ENCODE measurements around the gene CAMK1D. TPM values are rescaled to one million over a fixed set of nuclear protein-coding genes. Genes with fewer than 3 reads are reported as not detected.

The CAMK1D gene
- total RNA-seq, 1 experiment from 2014 or later = 10.2 TPM

DNA sequence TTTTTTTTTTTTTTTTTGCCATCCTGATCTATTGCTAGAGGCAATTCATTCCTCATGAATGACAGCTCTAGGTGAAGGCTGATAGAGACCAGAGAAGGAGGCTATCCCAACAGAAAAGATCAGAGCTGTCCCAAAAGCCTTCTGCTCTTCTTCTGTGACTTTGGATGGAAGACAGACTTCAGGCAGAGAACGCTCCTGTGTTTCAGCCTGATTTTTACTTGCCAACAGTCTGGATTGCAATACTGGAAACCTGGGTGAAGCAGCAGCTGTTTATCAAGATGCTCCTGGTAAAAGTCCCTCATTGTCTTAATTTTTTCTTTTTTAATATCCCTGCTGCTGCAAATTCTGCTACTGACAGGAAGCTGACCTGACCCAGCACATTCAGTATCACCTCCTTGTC is 432.6 kb downstream of the CAMK1D start (continued):
- no peak for TF ChIP-seq KAT7 (CRISPR knock-in tag; IDR thresholded peaks at IDR 0.05; ENCODE audit: borderline replicate concordance)
- TF ChIP-seq ESRRA (CRISPR knock-in tag; IDR thresholded peaks at IDR 0.05; ENCODE audit: borderline replicate concordance) = no peak
- TF ChIP-seq, protein P1, sequence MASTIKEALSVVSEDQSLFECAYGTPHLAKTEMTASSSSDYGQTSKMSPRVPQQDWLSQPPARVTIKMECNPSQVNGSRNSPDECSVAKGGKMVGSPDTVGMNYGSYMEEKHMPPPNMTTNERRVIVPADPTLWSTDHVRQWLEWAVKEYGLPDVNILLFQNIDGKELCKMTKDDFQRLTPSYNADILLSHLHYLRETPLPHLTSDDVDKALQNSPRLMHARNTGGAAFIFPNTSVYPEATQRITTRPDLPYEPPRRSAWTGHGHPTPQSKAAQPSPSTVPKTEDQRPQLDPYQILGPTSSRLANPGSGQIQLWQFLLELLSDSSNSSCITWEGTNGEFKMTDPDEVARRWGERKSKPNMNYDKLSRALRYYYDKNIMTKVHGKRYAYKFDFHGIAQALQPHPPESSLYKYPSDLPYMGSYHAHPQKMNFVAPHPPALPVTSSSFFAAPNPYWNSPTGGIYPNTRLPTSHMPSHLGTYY (CRISPR knock-in tag; IDR thresholded peaks at IDR 0.05) = no peak

DNA sequence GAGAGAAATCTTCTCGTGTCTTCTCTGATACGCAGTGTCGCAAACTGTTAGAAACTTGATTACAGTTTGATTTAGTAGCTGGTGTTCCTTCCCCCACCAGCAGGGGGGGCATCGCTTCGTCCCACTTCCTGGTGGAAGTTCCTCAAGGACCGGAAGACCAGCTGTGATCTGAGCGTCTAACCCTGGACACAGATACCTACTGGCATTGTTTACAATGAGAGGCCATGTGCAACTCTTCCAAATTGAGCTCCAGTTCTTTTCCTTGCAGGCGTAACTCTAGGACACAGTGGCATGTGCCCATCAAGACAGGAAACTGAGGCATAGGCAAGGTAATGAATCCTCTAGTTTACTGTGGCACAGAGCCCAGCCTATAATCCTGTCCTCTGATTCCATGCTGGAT is 433.2 kb downstream of the CAMK1D start:
- ChIA-PET CTCF (interaction anchor here (0.6 to 2.5 kb wide), 52 partner anchors 8 to 1183 kb away, joined by 3 to 28 read pairs (median 4); no protein-coding TSS in a partner anchor), POLR2A (no interaction called here)
- no peak overlapping the region for H3K4me3 Mint-ChIP-seq
- ATAC-seq = peak; percentile 67
- H3K27me3 Mint-ChIP-seq (ENCODE audit: low read depth) = no peaks in the 10 kb centered on the region
- no peaks in the 10 kb centered on the region for H3K9me3 Mint-ChIP-seq
- no peaks in the 10 kb centered on the region for H3K36me3 Mint-ChIP-seq
- H3K4me1 Mint-ChIP-seq = peaks cover 4% of the 10 kb centered on the region; the same call in 1 of the 2 replicates
- no peak overlapping the region for H3K27ac Mint-ChIP-seq
- peak; percentile 89 for TF ChIP-seq ETV6 (CRISPR knock-in tag; IDR thresholded peaks at IDR 0.05)
- TF ChIP-seq JUN (CRISPR knock-in tag; IDR thresholded peaks at IDR 0.05) = no peak
- TF ChIP-seq, protein P2, sequence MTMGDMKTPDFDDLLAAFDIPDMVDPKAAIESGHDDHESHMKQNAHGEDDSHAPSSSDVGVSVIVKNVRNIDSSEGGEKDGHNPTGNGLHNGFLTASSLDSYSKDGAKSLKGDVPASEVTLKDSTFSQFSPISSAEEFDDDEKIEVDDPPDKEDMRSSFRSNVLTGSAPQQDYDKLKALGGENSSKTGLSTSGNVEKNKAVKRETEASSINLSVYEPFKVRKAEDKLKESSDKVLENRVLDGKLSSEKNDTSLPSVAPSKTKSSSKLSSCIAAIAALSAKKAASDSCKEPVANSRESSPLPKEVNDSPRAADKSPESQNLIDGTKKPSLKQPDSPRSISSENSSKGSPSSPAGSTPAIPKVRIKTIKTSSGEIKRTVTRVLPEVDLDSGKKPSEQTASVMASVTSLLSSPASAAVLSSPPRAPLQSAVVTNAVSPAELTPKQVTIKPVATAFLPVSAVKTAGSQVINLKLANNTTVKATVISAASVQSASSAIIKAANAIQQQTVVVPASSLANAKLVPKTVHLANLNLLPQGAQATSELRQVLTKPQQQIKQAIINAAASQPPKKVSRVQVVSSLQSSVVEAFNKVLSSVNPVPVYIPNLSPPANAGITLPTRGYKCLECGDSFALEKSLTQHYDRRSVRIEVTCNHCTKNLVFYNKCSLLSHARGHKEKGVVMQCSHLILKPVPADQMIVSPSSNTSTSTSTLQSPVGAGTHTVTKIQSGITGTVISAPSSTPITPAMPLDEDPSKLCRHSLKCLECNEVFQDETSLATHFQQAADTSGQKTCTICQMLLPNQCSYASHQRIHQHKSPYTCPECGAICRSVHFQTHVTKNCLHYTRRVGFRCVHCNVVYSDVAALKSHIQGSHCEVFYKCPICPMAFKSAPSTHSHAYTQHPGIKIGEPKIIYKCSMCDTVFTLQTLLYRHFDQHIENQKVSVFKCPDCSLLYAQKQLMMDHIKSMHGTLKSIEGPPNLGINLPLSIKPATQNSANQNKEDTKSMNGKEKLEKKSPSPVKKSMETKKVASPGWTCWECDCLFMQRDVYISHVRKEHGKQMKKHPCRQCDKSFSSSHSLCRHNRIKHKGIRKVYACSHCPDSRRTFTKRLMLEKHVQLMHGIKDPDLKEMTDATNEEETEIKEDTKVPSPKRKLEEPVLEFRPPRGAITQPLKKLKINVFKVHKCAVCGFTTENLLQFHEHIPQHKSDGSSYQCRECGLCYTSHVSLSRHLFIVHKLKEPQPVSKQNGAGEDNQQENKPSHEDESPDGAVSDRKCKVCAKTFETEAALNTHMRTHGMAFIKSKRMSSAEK (CRISPR knock-in tag; IDR thresholded peaks at IDR 0.05; ENCODE audit: borderline replicate concordance) = no peak
- TF ChIP-seq GRHL2 (CRISPR knock-in tag; IDR thresholded peaks at IDR 0.05; ENCODE audit: insufficient replicate concordance, severe bottlenecking) = no peak
- TF ChIP-seq RELA (CRISPR knock-in tag; IDR thresholded peaks at IDR 0.05; ENCODE audit: borderline replicate concordance) = no peak
- TF ChIP-seq NR1H2 (CRISPR knock-in tag; IDR thresholded peaks at IDR 0.05) = no peak
- no peak for TF ChIP-seq CREB1 (CRISPR knock-in tag; IDR thresholded peaks at IDR 0.05)
- TF ChIP-seq ZNF416 (CRISPR knock-in tag; IDR thresholded peaks at IDR 0.05) = no peak
- TF ChIP-seq GABPB1 (CRISPR knock-in tag; IDR thresholded peaks at IDR 0.05) = no peak
- no peak for TF ChIP-seq SMAD3 (CRISPR knock-in tag; IDR thresholded peaks at IDR 0.05; ENCODE audit: borderline replicate concordance)
- TF ChIP-seq, protein P3, sequence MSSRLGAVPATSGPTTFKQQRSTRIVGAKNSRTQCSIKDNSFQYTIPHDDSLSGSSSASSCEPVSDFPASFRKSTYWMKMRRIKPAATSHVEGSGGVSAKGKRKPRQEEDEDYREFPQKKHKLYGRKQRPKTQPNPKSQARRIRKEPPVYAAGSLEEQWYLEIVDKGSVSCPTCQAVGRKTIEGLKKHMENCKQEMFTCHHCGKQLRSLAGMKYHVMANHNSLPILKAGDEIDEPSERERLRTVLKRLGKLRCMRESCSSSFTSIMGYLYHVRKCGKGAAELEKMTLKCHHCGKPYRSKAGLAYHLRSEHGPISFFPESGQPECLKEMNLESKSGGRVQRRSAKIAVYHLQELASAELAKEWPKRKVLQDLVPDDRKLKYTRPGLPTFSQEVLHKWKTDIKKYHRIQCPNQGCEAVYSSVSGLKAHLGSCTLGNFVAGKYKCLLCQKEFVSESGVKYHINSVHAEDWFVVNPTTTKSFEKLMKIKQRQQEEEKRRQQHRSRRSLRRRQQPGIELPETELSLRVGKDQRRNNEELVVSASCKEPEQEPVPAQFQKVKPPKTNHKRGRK (CRISPR knock-in tag; IDR thresholded peaks at IDR 0.05; ENCODE audit: borderline replicate concordance) = no peak
- TF ChIP-seq, protein P4, sequence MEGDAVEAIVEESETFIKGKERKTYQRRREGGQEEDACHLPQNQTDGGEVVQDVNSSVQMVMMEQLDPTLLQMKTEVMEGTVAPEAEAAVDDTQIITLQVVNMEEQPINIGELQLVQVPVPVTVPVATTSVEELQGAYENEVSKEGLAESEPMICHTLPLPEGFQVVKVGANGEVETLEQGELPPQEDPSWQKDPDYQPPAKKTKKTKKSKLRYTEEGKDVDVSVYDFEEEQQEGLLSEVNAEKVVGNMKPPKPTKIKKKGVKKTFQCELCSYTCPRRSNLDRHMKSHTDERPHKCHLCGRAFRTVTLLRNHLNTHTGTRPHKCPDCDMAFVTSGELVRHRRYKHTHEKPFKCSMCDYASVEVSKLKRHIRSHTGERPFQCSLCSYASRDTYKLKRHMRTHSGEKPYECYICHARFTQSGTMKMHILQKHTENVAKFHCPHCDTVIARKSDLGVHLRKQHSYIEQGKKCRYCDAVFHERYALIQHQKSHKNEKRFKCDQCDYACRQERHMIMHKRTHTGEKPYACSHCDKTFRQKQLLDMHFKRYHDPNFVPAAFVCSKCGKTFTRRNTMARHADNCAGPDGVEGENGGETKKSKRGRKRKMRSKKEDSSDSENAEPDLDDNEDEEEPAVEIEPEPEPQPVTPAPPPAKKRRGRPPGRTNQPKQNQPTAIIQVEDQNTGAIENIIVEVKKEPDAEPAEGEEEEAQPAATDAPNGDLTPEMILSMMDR (IDR thresholded peaks at IDR 0.05) = peak; percentile 88
- peak; percentile 75 for DNase-seq (ENCODE audit: low spot score)

DNA sequence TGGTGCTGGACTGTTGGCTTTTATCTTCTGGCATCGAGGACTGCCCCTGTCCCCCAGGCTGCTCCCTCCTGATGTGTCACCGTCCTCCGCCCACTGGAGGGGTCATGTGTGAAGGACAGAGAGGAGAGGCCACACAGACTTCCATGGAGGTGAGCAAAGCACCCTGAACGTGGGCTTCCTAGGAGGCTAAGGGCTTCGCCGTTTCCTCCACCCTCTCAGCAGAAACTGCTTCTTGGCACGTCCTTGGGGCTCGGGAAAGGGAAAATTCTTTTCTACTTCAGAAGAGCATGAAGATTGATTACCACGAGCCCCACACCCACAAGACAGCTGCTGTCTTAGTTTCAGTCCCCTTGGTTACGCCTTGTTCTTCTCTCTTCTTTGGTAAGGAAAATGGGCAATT is 433.9 kb downstream of the CAMK1D start:
- CTCF ChIA-PET = interaction anchor here (0.9 to 1.8 kb wide), 6 partner anchors 9 to 118 kb away, joined by 3 to 28 read pairs (median 8); no protein-coding TSS in a partner anchor
- DNase-seq (ENCODE audit: low spot score) = no peak
- H3K36me3 Mint-ChIP-seq = no peaks in the 10 kb centered on the region

More for the DNA sequence above, 433.9 kb downstream of the CAMK1D start:
- Mint-ChIP-seq H3K4me1 (peaks cover 4% of the 10 kb centered on the region; the same call in 1 of the 2 replicates), H3K27ac (no peak overlapping the region), H3K4me3 (no peak overlapping the region), H3K27me3 (ENCODE audit: low read depth) (no peaks in the 10 kb centered on the region), H3K9me3 (no peaks in the 10 kb centered on the region)
- ATAC-seq = no peak
- POLR2A ChIA-PET = no interaction called here
- TF ChIP-seq ZNF138 (CRISPR knock-in tag; conservative IDR thresholded peaks at IDR 0.05) = no peak
- no peak for TF ChIP-seq OVOL2 (CRISPR knock-in tag; IDR thresholded peaks at IDR 0.05; ENCODE audit: borderline replicate concordance)

Measured in WTC11 (cell line).